Stimulated activated CD8-positive, alpha-beta memory T cell treated with anti-CD3 and anti-CD28 coated beads, Interleukin-15, amount 100 ng/mL, for 24 hours (primary cell): ENCODE measurements around the gene CACNA1B.

Experiments
- DNase-seq: peaks from one replicate; pipeline ENCODE4 v3.0.0-alpha.2; 2020; ENCODE audit warnings: low read depth

CACNA1B gene

DNA sequence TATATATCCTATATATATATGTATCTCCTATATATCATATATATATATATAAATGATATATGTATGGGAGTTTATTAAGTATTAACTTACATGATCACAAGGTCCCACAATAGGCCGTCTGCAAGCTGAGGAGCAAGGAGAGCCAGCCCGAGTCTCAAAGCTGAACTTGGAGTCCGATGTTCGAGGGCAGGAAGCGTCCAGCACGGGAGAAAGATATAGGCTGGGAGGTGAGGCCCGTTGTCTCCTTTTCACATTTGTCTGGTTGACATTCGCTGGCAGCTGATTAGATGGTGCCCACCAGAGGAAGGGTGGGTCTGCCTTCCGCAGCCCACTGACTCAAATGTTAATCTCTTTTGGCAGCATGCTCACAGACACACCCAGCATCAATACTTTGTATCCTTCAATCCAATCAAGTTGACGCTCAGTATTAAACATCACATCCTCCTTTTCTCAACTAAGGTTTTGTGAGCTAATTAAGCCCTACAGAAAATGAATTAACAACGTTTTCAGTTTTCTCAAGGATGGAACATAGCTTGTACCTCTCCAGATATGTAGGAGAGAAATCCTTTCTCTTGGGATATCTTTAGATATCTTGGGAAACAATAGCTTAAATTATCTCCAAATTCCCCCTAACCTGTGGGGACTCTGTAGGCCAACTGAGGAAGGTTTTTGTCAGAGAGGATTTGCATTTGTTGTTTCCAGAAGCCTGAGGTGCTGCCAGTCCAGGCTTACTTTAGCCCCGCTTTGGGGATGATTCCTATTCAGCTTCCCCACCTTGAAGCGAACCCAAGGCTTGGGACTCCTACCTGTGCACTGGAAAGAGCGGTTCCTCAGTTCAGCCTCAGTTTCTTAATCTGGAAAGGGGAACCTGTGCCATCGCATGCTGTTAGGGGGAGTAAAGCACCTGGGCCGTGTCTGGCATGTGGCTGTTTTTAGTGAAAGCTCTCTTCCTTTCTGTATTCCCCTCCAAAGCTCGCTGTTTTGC is 163.2 kb downstream of the CACNA1B start:
- no peak for DNase-seq

DNA sequence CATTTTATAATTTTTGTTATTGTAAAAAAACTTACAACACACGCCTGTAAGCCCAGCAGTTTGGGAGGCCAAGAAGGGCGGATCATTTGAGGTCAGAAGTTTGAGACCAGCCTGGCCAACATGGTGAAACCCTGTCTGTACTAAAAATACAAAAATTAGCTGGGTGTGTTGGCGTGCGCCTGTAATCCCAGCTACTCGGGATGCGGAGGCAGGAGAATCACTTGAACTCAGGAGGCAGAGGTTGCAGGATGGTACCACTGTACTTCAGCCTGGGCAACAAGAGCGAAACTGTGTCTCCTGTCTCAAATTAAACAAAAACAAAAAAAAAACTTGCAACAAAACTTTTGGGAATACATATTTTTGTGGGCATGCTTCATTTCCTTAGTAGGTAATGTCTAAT is 164.6 kb downstream of the CACNA1B start:
- no peak for DNase-seq

DNA sequence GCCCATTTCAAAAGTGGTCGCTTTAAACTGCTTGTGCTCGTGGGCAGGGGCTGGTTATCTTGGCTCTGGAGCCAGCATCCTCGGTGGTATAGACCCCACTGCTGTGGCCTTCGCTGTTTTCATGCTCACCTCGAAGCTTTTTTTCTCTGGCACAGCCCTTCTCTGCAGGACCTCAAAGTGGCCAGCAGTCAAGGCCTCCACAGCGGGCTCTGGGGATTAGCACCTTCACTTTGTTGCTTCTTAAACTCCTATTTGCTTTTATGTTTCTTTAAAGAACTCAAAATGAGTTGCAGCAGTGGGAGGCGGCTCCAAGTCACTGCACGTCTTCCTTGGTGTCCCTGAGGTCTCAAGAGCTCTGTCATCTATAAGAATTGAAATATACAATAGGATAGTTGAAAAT is 165.1 kb downstream of the CACNA1B start:
- DNase-seq: no peak

DNA sequence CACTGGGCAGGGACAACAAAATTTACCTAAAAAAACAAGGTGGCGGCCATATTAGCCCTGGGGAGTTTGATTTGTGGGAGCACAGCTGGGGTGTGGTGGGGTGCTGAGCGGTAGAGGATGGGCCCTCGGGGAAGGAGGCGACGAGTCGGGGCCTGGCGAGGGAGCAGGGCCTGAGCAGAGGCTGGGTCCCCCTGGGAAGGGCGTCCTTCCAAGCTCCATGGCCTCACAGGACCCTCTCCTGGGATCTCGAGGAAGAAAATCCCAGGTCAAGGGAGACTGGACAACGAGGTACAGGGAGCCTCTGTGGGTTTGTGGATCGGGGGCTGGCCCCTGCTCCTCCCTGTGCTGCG is 165.5 kb downstream of the CACNA1B start:
- DNase-seq: no peak

DNA sequence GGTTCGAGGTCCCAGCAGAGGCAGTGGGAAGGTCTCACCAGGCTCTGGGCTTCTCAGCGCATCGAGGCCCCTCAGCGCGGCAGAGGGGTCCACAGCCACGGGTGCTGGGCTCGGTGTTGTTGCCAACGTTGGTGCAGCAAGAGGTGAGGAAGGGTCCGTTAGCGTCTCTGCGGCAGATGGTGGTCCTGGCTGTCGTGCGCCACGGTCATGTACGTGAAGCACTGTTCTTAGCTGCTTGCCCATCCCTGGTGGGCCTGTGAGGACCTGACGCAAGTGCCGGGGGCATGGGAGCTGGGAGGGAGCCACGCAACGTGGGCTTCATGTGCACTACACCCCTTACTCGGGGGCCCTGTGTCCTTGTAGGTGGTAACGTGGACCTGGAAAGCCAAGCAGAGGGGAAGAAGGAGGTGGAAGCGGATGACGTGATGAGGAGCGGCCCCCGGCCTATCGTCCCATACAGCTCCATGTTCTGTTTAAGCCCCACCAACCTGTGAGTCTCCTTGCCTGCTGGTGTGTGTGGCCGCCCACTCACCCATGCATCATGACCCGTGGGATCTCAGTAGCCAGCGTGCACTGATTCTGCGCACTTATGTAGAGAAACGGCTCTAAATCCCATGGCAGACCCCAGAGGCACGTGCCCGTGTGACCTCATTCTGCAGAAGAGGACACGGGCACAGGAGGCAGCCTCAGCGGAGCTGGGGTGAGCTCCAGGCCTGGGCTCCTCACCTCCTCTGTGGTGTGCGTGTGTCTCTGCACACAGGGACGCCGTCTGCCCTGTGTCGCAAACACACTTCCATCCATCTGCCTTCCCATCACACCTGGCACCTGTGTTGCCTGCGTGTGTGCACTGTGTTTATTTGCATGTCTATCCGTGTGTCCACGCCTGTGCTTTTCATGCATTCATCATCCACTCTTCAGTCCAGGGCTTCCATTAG is 166.1 kb downstream of the CACNA1B start:
- DNase-seq: no peak

DNA sequence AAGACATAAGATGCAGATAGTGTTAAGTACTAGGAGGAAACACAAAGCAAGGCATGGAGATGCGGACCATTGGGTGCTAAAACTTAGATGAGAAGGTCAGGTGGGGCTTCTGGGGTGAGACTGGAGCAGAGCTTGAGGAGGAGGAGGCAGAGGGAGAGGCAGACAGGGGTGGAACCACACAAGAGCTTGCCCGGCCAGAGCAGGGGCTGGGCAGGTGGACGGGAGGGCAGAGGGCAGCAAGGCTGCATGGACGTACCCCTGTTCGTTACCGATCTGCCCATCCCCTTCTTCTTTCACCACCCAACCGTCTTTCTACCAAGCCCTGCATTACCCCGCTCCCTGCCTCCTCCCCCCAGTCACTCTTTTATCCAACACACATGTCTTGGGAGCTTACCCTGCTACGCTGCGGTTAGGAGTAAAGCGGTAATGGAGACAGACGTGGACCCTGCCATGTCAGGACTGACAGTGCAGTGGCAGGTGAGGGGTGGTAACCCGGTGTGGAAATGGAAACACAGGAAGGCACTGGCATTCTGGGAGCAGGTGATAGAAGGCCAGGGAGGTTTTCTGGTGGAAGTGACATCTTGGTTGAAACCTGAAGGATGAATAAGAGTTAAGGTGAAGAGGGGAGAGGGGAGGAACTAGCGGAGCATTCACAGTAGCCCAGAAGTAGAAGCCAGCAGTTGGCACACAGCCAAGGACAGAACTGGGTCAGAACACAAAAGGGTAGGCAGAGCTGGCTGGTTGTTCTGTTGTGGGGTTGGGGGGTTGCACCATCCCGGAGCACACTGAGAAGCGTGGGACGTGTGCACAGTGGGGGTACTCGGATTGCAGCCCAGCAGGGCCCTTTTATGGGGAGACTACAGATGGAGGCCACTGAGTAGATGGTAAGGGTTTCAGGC is 167.2 kb downstream of the CACNA1B start:
- DNase-seq: no peak

DNA sequence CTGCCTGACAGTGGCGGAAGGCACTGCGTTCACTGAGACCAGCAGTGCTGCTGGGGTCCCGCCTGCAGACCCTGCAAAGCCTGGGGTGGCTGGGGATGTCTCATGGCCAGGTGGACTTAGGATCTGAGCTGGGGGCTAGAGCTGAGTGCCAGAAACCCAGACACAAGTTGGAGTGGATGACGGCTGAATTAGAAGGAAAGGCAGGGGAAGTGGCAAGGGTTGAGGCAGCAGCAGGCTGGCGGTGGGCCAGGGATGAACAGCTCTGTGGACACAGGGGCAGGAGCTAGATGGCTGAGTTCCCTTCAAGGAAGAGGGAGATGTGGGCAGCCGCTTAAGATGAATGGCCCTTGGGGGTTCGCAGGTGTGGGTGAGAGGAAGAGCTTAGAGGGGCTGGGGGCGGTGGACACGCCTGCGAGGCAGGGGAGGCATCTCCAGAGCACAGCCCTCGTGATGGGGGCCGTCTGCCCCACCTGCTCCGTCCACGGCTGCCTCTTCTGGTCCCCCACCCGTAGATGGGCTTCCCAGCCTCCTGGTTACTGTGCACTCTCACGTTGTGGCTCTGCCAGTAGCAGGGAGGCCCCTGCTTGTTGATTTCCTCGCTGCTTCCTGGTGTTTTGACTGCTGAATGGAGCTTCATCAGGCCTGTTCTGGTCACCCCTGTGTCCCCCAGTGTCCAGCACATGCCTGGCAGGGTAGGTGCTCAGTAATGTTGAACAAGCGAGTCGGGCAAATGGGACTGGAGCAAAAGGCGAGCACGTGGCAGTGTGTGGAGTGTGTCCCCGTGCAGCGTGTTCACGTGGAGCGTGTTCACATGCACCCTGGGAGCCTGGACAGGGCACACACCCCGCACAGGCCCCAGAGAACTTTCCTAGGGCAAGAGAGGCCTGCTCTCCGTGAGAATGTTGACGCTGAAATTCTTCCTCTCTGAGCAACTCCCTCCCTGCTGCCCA is 168.2 kb downstream of the CACNA1B start:
- no peak for DNase-seq

DNA sequence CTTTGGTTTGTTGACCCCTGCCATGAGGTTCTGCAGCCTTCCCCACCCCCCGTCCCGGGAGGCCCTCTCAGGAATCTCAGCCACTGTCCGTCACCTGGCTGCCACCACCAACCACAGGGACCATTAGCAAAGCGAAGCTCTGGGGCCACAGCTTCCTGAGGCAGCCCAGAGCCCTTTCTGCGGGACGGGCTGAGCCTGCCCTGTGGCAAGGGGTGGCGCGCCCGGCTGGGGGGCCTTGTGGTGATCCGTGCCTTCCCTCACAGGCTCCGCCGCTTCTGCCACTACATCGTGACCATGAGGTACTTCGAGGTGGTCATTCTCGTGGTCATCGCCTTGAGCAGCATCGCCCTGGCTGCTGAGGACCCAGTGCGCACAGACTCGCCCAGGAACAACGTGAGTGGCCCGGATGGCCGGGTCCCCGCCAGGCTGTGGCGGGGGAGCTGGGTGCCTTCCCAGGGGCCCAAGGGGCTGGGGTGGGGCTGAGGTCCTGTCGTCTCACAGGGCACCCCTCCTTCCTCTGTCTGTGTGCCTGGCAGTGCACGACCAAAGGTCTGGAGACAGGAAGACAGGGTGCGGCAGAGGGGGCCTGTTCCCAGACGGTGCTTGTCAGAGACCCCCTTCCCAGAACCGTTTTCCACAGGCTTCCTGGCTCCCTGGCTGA is 169.2 kb downstream of the CACNA1B start:
- DNase-seq: no peak

DNA sequence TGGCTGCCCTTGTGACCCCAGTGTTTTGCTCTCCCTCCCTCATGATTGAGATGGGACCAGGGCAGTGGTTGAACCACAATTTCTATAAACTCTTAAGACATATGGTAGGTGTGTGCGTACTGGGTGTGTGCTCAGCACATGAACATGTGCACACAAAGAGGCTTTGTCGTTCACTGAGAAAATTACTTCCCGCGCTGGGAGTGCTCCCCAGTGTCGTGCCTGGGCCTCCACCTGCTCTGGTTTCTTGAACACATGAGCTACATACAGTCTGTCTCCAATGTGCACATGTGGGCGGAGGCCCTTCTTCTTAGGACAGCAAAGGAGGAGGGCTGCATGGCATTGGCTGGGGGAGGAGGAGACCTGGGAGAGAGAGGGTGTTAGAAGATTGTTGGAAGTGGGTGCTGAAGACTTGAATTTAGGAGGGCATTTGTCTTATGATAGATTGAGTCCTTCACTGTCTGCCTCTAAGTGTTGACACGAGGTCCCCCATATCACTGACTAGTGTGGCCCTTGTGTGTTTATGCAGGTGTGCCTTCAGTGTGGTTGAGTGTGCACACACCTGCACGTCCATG is 170.0 kb downstream of the CACNA1B start:
- DNase-seq: no peak

DNA sequence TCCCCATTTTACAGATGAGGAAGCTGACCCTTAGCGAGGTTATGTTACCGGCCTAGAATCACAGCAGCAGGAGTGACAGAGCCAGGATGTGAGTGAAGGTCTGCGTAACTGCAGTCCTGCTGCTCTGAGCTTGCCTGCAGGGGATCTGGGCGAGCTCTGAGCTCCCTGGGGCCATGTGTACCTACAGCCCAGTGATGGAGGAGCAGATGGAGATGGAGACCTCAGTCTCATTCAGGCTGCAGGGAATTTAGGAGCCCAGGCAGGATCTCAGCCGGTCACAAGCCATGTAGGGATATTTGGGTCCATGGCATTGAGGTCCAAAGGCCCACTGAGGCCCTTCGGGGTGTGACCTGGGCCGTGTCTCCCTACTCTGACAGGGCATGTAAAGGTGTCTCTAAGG is 170.6 kb downstream of the CACNA1B start:
- no peak for DNase-seq

DNA sequence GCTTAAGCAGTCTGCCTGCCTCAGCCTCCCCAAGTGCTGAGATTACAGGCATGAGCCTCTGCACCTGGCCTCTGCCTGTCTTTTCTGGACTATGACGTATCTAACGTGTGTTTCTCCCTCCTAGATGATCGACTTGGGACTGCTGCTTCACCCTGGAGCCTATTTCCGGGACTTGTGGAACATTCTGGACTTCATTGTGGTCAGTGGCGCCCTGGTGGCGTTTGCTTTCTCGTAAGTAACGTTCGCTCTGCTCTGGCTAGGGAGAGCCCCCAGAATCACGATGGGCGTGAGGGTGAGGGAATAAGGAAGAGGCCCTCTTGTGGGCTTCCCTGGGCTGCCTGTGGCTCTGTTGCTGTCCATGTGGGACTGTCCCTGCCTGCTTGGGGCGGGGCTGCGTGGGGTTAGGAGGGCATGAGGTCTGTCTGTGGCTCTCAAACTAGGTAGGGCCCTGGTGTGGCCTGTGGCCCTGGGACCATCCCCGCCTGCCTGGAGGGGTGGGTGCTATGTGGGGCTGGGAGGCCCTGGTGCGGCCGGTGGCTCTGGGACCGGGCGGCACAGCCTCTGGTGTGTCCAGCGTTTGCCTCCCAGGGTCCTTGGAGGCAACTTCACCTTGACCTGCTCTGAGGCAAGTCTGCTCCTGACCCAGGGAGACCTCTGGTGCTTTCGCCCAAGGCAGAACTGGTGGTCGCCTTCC is 171.7 kb downstream of the CACNA1B start:
- no peak for DNase-seq

DNA sequence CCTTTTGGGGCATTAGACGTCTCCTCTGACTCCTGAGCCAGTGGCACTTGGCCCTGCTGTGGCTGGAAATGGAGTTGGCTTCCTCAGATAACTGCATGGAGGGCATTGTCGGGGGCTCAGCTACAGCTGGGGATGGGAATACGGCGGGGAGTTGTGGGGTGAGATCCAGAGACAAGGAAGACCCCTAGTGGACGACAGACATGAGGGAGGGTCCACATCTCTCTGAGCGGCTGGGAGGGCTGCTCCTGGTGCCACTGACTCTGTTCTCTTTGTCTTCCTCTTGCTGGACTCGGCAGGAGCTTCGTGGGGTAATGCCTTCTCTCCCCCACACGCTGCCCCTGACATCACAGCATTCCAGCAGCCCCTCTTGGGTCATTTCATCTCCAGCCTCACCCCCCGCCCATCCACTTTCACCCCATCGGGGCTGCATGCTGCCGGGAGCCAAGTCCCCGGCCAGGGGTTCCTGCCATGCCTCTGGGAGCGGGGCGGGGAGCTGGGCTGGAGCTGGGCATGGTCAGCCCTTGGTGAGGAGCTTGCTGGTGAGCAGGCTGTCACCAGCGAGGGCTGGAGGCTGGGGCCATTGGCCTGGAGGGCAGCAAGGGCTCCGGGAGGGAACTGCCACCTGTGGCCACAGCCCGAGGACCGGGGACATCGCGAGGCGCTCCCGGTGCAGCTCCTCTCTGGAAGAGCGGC is 172.3 kb downstream of the CACNA1B start:
- no peak for DNase-seq

DNA sequence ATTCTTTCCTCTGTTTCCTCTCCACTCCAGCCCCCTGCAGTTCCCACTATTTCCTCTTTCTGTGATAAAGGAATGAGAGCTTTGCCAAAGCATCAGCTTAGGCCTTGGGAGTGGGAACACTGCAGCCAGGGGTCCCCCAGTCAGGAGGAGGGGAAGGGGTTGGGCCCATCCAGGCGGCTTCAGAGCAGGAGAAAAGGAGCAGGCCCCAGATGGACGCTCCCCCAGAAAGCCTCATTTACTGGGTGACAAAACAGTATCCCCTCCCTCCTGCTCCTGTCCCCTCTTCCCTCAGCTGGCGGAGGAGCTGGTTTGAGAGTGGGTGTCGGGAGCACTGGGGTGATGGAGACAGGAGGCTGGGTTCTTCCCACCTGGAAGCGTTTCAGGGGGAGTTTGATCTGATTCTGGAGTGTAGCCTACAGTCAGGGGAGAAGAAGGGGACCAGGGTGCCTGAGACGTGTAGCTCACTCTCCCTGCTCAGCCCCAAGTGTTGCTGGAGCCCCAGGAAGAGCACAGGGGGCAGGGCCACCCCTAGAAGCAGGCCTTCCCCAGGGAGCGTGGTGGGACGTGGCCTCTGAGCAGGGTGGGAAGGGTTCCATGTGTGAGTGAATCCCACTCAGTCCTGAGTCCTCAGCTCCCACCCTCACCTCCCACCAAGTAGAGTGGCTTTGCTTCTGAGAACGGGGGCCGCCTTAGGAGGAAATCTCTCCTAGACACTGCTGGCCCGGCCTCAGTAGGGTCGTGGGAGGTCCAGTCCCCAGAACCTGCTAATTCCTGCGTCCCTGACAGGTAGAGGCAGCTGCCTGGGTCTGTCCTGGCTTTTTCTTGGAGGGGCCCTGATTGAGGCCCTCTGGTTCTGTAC is 173.1 kb downstream of the CACNA1B start:
- no peak for DNase-seq

DNA sequence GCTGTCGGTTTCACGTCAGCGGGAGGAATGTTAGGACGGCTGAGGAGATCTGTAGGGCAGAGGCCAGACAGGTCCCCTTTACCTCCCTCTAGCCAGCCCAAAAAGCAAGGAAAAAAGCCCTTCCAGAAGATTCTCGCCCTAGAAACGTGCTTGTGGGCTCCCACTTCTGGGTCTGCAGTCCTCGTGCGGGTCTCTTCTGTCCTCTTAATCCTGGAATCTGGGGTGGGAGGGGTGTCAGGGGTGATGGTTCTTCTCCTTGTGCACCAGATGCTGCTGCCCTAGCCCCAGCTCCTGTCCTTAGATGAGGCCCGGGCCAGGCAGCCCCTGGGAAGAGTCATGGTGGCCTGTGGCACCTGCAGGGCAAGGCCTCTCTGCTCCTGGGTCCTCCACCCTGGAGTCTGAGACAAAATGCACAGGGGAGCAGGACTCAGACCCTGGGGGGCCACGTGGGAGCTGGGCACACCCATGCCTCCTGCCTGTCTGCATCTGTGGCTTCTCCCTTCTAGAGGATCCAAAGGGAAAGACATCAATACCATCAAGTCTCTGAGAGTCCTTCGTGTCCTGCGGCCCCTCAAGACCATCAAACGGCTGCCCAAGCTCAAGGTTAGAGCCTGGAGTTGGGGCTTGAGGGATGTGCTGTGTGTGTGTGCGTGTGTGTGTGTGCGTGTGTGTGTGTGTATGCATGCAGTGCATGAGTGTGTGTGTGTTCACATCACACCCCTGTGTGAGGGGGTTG is 174.2 kb downstream of the CACNA1B start:
- DNase-seq: no peak

DNA sequence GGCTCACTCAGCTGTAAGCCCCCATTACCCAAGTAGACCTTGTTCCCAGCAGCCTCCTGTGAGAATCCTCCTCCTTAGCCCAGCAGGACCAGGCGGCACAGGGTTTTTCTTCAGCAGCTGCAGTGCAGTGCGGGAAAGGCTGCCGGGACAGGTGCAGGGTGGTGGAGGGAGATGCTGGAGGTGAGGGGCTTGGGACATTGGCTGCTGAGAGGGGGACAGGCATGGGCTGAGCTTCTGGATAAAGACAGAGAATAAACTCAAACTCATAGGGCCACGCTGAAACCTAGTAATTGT is 174.7 kb downstream of the CACNA1B start:
- DNase-seq: no peak

DNA sequence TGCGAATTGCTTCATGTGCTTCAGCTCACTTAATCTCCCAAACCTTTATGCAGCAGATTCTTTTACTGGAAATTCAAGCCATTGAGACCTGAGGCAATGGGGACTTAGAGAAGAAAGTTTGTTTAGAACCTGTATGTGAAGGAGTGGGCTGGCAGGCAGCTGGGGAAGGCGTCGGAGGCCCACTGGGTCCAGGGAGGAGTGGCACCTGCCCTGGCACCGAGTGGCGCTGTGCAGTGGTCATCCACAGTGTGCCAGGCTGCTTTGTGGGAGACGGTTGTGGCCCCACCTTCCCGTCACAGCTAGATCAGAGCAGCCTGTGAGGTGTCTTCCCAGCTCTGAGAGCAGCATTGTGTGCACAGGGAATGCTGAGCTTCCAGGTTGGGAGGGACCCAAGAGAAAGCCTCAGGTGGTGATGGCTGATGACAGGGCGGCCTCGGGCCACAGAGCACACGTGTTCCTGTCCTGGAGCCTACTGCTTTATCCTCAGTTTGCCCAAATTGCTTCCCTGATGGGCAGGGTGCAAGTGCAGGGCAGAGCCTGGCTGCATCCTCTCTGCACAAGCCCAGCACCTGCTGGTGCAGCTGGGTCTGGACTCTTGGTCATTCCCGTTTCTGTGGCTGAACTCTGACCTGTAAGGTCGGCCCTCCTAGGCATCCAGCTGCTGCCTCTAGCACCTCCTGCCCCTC is 175.2 kb downstream of the CACNA1B start:
- no peak for DNase-seq
